GM23338 (cell line): ENCODE measurements around the gene PSMB5. TPM values are rescaled to one million over a fixed set of nuclear protein-coding genes. Genes with fewer than 3 reads are reported as not detected.

Experiments
- ATAC-seq: fragments of 200-7000 bp; cut with Tn5 transposase; 3 replicates; pipeline ENCODE4 v1.9.1; 2020
- DNase-seq: peaks from one replicate; pipeline ENCODE4 v3.0.0-alpha.2; 2015; ENCODE audit warnings: low spot score
- H2AFZ ChIP-seq: fragments of 200-600 bp; sonication (generic); 2 replicates; pipeline ENCODE4 v1.8.0; 2016; ENCODE audit warnings: antibody characterized with exemption, mild to moderate bottlenecking, moderate library complexity
- H3F3A ChIP-seq: fragments of 200-600 bp; sonication (generic); replicated peaks from 2 replicates; pipeline ENCODE4 v1.8.0; 2017; ENCODE audit warnings: antibody characterized with exemption, mixed run types, low read depth
- H3K27ac ChIP-seq: fragments of 200-600 bp; sonication (generic); 2 replicates; pipeline ENCODE4 v1.6.1; 2016; ENCODE audit warnings: low read depth
- H3K27me3 ChIP-seq: fragments of 200-600 bp; sonication (generic); 2 replicates; pipeline ENCODE4 v1.8.0; 2016; ENCODE audit warnings: mild to moderate bottlenecking, mixed run types, moderate library complexity; ENCODE audit not compliant: insufficient read depth
- H3K36me3 ChIP-seq: fragments of 200-600 bp; sonication (generic); 2 replicates; pipeline ENCODE4 v1.8.0; 2016; ENCODE audit warnings: mild to moderate bottlenecking; ENCODE audit not compliant: insufficient read depth
- H3K4me1 ChIP-seq: fragments of 200-600 bp; sonication (generic); 2 replicates; pipeline ENCODE4 v1.8.0; 2016; ENCODE audit warnings: mild to moderate bottlenecking, moderate library complexity; ENCODE audit not compliant: insufficient read depth
- H3K4me2 ChIP-seq: fragments of 200-600 bp; sonication (generic); 2 replicates; pipeline ENCODE4 v1.7.1; 2017; ENCODE audit warnings: mixed run types
- H3K4me3 ChIP-seq: fragments of 200-600 bp; sonication (generic); 2 replicates; pipeline ENCODE4 v1.6.1; 2016; ENCODE audit warnings: mixed run types
- H3K79me2 ChIP-seq: fragments of 200-600 bp; sonication (generic); replicated peaks from 2 replicates; pipeline ENCODE4 v1.8.0; 2017; ENCODE audit warnings: mild to moderate bottlenecking; ENCODE audit not compliant: insufficient read depth
- H3K9me2 ChIP-seq: fragments of 200-600 bp; sonication (generic); 2 replicates; pipeline ENCODE4 v1.8.0; 2017; ENCODE audit not compliant: insufficient read depth
- H4K20me1 ChIP-seq: fragments of 200-600 bp; sonication (generic); replicated peaks from 2 replicates; pipeline ENCODE4 v1.8.0; 2017; ENCODE audit warnings: mild to moderate bottlenecking; ENCODE audit not compliant: insufficient read depth
- H3K27ac Mint-ChIP-seq: 2 replicates; pipeline ENCODE4 v1.8.0; 2020; ENCODE audit warnings: inconsistent platforms, mild to moderate bottlenecking, moderate library complexity, mixed read lengths
- H3K27me3 Mint-ChIP-seq: 3 replicates; pipeline ENCODE4 v1.8.0; 2022; ENCODE audit warnings: low read depth, mild to moderate bottlenecking, moderate library complexity, mixed read lengths, inconsistent platforms; ENCODE audit not compliant: insufficient read depth, poor library complexity
- H3K36me3 Mint-ChIP-seq: 3 replicates; pipeline ENCODE4 v1.8.0; 2021; ENCODE audit warnings: low read depth, mild to moderate bottlenecking, inconsistent platforms, moderate library complexity, mixed read lengths
- H3K4me1 Mint-ChIP-seq: 3 replicates; pipeline ENCODE4 v1.8.0; 2020; ENCODE audit warnings: mild to moderate bottlenecking, inconsistent platforms, mixed read lengths
- H3K4me3 Mint-ChIP-seq: 3 replicates; pipeline ENCODE4 v1.8.0; 2021; ENCODE audit warnings: moderate library complexity, mild to moderate bottlenecking, inconsistent platforms, mixed read lengths
- H3K9me3 Mint-ChIP-seq: 3 replicates; pipeline ENCODE4 v1.8.0; 2020; ENCODE audit warnings: moderate library complexity, mild to moderate bottlenecking, inconsistent platforms, mixed read lengths
- EZH2 ChIP-seq: fragments of 200-600 bp; sonication (generic); IDR thresholded peaks from one replicate; pipeline ENCODE4 v1.8.0; 2017; ENCODE audit warnings: antibody characterized with exemption, mild to moderate bottlenecking, low read depth; ENCODE audit not compliant: unreplicated experiment
- JUNB ChIP-seq: IDR thresholded peaks from one replicate; pipeline ENCODE4 v1.6.1; 2016; ENCODE audit warnings: antibody characterized with exemption; ENCODE audit not compliant: unreplicated experiment
- NANOG ChIP-seq: IDR thresholded peaks from 2 replicates; pipeline ENCODE4 v1.6.1; 2016; ENCODE audit warnings: antibody characterized with exemption, borderline replicate concordance
- POLR2AphosphoS5 ChIP-seq: IDR thresholded peaks from 2 replicates; pipeline ENCODE4 v1.6.1; 2016; ENCODE audit warnings: antibody characterized with exemption, low read depth
- STAT1 ChIP-seq: IDR thresholded peaks from one replicate; pipeline ENCODE4 v1.6.1; 2016; ENCODE audit warnings: antibody characterized with exemption; ENCODE audit not compliant: unreplicated experiment
- ZNF331 ChIP-seq: fragments of 250-450 bp; sonication (Bioruptor Pico); IDR thresholded peaks from 2 replicates; pipeline ENCODE4 v1.5.0; 2020; ENCODE audit warnings: low read depth, mild to moderate bottlenecking, moderate library complexity
- ZNF462 ChIP-seq: fragments of 250-450 bp; sonication (Bioruptor Pico); IDR thresholded peaks from 2 replicates; pipeline ENCODE4 v1.5.0; 2020; ENCODE audit warnings: mild to moderate bottlenecking, moderate library complexity
- polyA plus RNA-seq: library from polyadenylated mRNA; unstranded; fragments of >200 nt; fragmentation: Nextera tagmentation; extraction: Ambion mirVana; gene quantifications from 2 replicates; pipeline ENCODE4 v1.2.1, GENCODE V29; 2016
- total RNA-seq: library from RNA; depleted of rRNA; stranded (reverse); fragments of >200 nt; shearing (Covaris generic); gene quantifications from 2 replicates; pipeline ENCODE4 v1.2.3, GENCODE V29; 2014
- TF ChIP-seq, protein P1 (sequence below): IDR thresholded peaks from one replicate; pipeline ENCODE4 v1.6.1; 2018; ENCODE audit warnings: antibody characterized with exemption; ENCODE audit not compliant: unreplicated experiment

Gene PSMB5
- total and polyA plus RNA-seq, 2 experiments from 2014 or later, result 265 to 341 TPM

DNA sequence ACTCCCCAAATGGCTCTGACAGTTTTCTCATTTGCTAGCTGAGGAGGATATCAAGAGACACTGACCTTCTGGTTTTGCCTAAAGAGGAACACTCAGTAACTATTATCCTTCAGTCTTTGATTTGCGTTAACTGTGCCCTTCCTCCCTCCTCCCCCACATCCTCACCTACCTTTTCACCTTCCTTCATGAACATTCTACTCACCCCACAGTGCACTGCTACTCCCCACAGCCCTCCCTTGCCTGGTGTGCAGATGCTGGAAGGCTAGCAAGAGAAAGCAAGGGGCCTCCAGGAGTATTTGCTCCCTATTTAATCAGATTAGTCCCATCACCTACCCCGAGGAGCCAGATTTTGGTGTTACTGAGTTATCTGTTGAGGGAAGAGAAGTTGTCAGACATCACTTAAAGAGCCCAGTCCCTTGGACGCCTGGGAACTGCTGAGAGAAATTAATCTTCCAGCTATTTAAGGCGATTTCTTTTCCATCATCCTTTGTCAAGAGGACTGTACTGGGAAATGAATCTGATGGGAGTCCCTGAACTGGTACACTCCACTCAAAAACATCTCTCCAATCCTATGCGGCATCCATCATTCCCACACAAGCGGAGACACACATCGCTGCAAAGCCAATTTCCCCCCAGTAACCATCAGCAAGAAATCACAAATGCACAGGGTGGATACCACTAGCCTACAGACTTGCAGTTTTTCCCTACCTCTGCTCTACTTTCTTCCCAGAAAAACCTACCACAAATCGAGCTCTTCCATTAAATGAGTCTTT is 11.5 kb downstream of the PSMB5 start:
- peaks cover 24% of the 10 kb centered on the region; the same call in 1 of the 2 replicates for H3K36me3 ChIP-seq
- peaks cover 7% of the 10 kb centered on the region; the same call in 1 of the 2 replicates for H3K79me2 ChIP-seq
- ATAC-seq, result no peak; the same call in 2 of the 3 replicates
- peaks cover 18% of the 10 kb centered on the region for H3K4me1 ChIP-seq
- H3K27me3 ChIP-seq, result no peaks in the 10 kb centered on the region
- peaks cover 5% of the 10 kb centered on the region for H3K27me3 Mint-ChIP-seq
- TF ChIP-seq NANOG, result no peak
- no peak for TF ChIP-seq STAT1
- TF ChIP-seq ZNF462, result no peak
- TF ChIP-seq, protein P1, sequence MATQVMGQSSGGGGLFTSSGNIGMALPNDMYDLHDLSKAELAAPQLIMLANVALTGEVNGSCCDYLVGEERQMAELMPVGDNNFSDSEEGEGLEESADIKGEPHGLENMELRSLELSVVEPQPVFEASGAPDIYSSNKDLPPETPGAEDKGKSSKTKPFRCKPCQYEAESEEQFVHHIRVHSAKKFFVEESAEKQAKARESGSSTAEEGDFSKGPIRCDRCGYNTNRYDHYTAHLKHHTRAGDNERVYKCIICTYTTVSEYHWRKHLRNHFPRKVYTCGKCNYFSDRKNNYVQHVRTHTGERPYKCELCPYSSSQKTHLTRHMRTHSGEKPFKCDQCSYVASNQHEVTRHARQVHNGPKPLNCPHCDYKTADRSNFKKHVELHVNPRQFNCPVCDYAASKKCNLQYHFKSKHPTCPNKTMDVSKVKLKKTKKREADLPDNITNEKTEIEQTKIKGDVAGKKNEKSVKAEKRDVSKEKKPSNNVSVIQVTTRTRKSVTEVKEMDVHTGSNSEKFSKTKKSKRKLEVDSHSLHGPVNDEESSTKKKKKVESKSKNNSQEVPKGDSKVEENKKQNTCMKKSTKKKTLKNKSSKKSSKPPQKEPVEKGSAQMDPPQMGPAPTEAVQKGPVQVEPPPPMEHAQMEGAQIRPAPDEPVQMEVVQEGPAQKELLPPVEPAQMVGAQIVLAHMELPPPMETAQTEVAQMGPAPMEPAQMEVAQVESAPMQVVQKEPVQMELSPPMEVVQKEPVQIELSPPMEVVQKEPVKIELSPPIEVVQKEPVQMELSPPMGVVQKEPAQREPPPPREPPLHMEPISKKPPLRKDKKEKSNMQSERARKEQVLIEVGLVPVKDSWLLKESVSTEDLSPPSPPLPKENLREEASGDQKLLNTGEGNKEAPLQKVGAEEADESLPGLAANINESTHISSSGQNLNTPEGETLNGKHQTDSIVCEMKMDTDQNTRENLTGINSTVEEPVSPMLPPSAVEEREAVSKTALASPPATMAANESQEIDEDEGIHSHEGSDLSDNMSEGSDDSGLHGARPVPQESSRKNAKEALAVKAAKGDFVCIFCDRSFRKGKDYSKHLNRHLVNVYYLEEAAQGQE, result no peak
- TF ChIP-seq EZH2, result no peak
- TF ChIP-seq ZNF331, result no peak
- TF ChIP-seq POLR2AphosphoS5, result no peak
- no peak for TF ChIP-seq JUNB
- H3K9me3 Mint-ChIP-seq, result no peaks in the 10 kb centered on the region
- no peaks in the 10 kb centered on the region for H3K9me2 ChIP-seq
- H3K27ac Mint-ChIP-seq, result peak overlapping the region; percentile 66
- peaks cover 30% of the 10 kb centered on the region for H3K36me3 Mint-ChIP-seq
- H3K4me1 Mint-ChIP-seq, result peaks cover 26% of the 10 kb centered on the region
- H3F3A ChIP-seq, result peaks cover 10% of the 10 kb centered on the region; the same call in 1 of the 2 replicates
- H3K4me2 ChIP-seq, result no peak overlapping the region
- H2AFZ ChIP-seq, result no peak overlapping the region
- peak overlapping the region; percentile 69 for H3K27ac ChIP-seq
- H3K4me3 Mint-ChIP-seq, result no peak overlapping the region
- H3K4me3 ChIP-seq, result no peak overlapping the region
- H4K20me1 ChIP-seq, result peaks cover 16% of the 10 kb centered on the region
- no peak for DNase-seq
